ENCODE data around the gene LIPC.

GRCh38 chr15:58568157-58568571 is 136.4 kb downstream of the LIPC start:
- TF ChIP-seq POLR2A (IDR thresholded peaks at IDR 0.05; ENCODE audit: low read length) (no peak), GATA1 (IDR thresholded peaks at IDR 0.05; ENCODE audit: low read depth, low read length) (no peak)

Data from erythroblast (primary cell).